Ovary (tissue), 3 donors: ENCODE data around the gene PCDHA1.

Source experiments
- CTCF ChIP-seq, 3 donors: fragments of 450-650 bp in 2 of 3; fragments of 200-600 bp in 1 of 3; IDR thresholded peaks; one replicate each; pipeline versions ENCODE4 v1.5.1 to v1.8.0; 2016 to 2022; ENCODE audit warnings: antibody characterized with exemption in 3 of 3, mild to moderate bottlenecking in 1 of 3
- POLR2A ChIP-seq: fragments of 450-650 bp; IDR thresholded peaks from one replicate; pipeline ENCODE4 v1.6.1; 2017; ENCODE audit warnings: antibody characterized with exemption, mild to moderate bottlenecking, moderate library complexity
- donor health status: DM: no; HTN: no; CAD: no.

GRCh38 chr5:140962190-140962589 lies 176.2 kb downstream of the PCDHA1 start:
- TF ChIP-seq POLR2A = no peak
- TF ChIP-seq CTCF (IDR thresholded peaks at IDR 0.05) = no peak
